Smooth muscle cell (in vitro differentiated cells): ENCODE data around the gene TRIM31. TPM values are rescaled to one million over a fixed set of nuclear protein-coding genes. Genes with fewer than 3 reads are reported as not detected.

Experiments
- DNase-seq: peaks from one replicate; lab custom pipeline; 2025; ENCODE audit not compliant: unreplicated experiment; lab: John Stamatoyannopoulos, UW
- H2AFZ ChIP-seq: fragments of 200-600 bp; sonication (generic); 2 replicates; pipeline ENCODE4 v1.6.0; 2016; ENCODE audit warnings: antibody characterized with exemption, low read depth, mild to moderate bottlenecking
- H3F3A ChIP-seq: fragments of 200-600 bp; sonication (generic); 2 replicates; pipeline ENCODE4 v1.6.0; 2017; ENCODE audit warnings: antibody characterized with exemption, low read depth
- H3K27ac ChIP-seq: fragments of 200-600 bp; sonication (generic); 2 replicates; pipeline ENCODE4 v1.5.1; 2016; ENCODE audit warnings: low read depth, mild to moderate bottlenecking
- H3K27me3 ChIP-seq: fragments of 200-600 bp; sonication (generic); 2 replicates; pipeline ENCODE4 v1.6.1; 2016; ENCODE audit warnings: low read depth, mild to moderate bottlenecking
- H3K36me3 ChIP-seq: fragments of 200-600 bp; sonication (generic); 2 replicates; pipeline ENCODE4 v1.5.1; 2016; ENCODE audit warnings: low read depth
- H3K4me1 ChIP-seq: fragments of 200-600 bp; sonication (generic); 2 replicates; pipeline ENCODE4 v1.5.1; 2016; ENCODE audit warnings: low read depth
- H3K4me2 ChIP-seq: fragments of 200-600 bp; sonication (generic); 2 replicates; pipeline ENCODE4 v1.6.0; 2016; ENCODE audit warnings: mild to moderate bottlenecking
- H3K4me3 ChIP-seq: fragments of 200-600 bp; sonication (generic); 2 replicates; pipeline ENCODE4 v1.5.1; 2016; ENCODE audit warnings: mild to moderate bottlenecking
- H3K79me2 ChIP-seq: fragments of 200-600 bp; sonication (generic); 2 replicates; pipeline ENCODE4 v1.6.0; 2016; ENCODE audit warnings: low read depth, mild to moderate bottlenecking
- H3K9ac ChIP-seq: fragments of 200-600 bp; sonication (generic); 2 replicates; pipeline ENCODE4 v1.6.0; 2016; ENCODE audit warnings: low read depth
- H3K9me3 ChIP-seq: fragments of 200-600 bp; sonication (generic); replicated peaks from 2 replicates; pipeline ENCODE4 v1.5.1; 2016; ENCODE audit warnings: low read depth
- H4K20me1 ChIP-seq: fragments of 200-600 bp; sonication (generic); 2 replicates; pipeline ENCODE4 v1.6.0; 2016; ENCODE audit warnings: low read depth
- CTCF ChIP-seq: fragments of 200-600 bp; sonication (generic); IDR thresholded peaks from 2 replicates; pipeline ENCODE4 v1.5.1; 2017; ENCODE audit warnings: borderline replicate concordance, mild to moderate bottlenecking, antibody characterized with exemption; ENCODE audit not compliant: insufficient read depth, poor library complexity, severe bottlenecking
- WGBS: methylation state at CpG from one replicate; pipeline ENCODE4 v1.1.7; 2016; ENCODE audit warnings: low lambda C conversion rate; 5-methylcytosine and 5-hydroxymethylcytosine counted together
- polyA plus RNA-seq: library from polyadenylated mRNA; unstranded; fragments of >200 nt; fragmentation: Nextera tagmentation; extraction: Ambion mirVana; gene quantifications from 2 replicates; pipeline ENCODE4 v1.2.1, GENCODE V29; 2016
- total RNA-seq: library from RNA; depleted of rRNA; stranded (reverse); fragments of >200 nt; gene quantifications from 2 replicates; pipeline ENCODE4 v1.2.3, GENCODE V29; 2014

The TRIM31 gene
- total and polyA plus RNA-seq, 2 experiments from 2014 or later = 0.18 TPM; not detected in 1

DNA sequence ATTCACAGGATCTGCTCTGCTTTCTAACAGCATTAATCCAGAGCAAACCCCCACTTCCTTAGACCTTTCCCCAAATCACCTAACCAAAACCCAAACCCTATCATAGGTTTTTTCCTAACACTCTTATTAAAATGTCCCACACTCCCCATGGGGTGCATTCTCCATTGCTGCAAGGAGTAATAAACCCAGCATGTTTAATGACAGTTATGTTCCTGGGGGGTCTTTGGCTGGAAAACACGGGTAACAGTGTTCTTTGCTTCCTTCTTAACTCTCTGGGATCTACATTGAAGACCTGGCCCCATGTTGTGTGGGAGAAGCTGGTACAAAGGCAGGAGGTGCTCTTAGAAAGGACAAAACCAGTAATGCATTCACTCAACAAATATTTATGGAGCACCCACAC, 16.1 kb downstream of the TRIM31 start:
- Histone ChIP-seq H3K4me2 (no peak overlapping the region), H3K36me3 (no peaks in the 10 kb centered on the region), H3K4me1 (peaks cover 12% of the 10 kb centered on the region), H3K27me3 (peaks cover 83% of the 10 kb centered on the region), H2AFZ (no peak overlapping the region), H3K27ac (no peak overlapping the region), H3K79me2 (no peaks in the 10 kb centered on the region), H3K9ac (no peak overlapping the region), H3K4me3 (no peak overlapping the region), H4K20me1 (no peaks in the 10 kb centered on the region), H3F3A (no peaks in the 10 kb centered on the region), H3K9me3 (no peaks in the 10 kb centered on the region)
- no peak for TF ChIP-seq CTCF
- WGBS = 69% methylated on average over 1 of the region's 1 CpG
- no peak for DNase-seq

GRCh38 chr6:30093951-30094661, 18.8 kb downstream of the TRIM31 start:
- Histone ChIP-seq H3K9ac (no peak overlapping the region), H3K79me2 (no peaks in the 10 kb centered on the region), H3K36me3 (no peaks in the 10 kb centered on the region), H3K27ac (no peak overlapping the region), H4K20me1 (no peaks in the 10 kb centered on the region), H3K4me2 (no peak overlapping the region), H3K9me3 (no peaks in the 10 kb centered on the region), H3K4me1 (no peaks in the 10 kb centered on the region), H3K4me3 (no peak overlapping the region), H3F3A (no peaks in the 10 kb centered on the region), H3K27me3 (peaks cover 71% of the 10 kb centered on the region), H2AFZ (no peak overlapping the region)
- no peak for TF ChIP-seq CTCF
- no peak for DNase-seq
- WGBS = 83% methylated on average over 5 of the region's 5 CpGs

GRCh38 chr6:30092852-30093543, 19.9 kb downstream of the TRIM31 start:
- no peak for DNase-seq
- Histone ChIP-seq H3F3A (no peaks in the 10 kb centered on the region), H3K36me3 (no peaks in the 10 kb centered on the region), H3K79me2 (no peaks in the 10 kb centered on the region), H4K20me1 (no peaks in the 10 kb centered on the region), H3K4me3 (no peak overlapping the region), H3K4me1 (no peaks in the 10 kb centered on the region), H3K27ac (no peak overlapping the region), H2AFZ (no peak overlapping the region), H3K27me3 (peaks cover 63% of the 10 kb centered on the region), H3K4me2 (no peak overlapping the region), H3K9me3 (no peaks in the 10 kb centered on the region), H3K9ac (no peak overlapping the region)
- TF ChIP-seq CTCF = no peak
- WGBS = 77% methylated on average over 6 of the region's 6 CpGs
